DND-41 (cell line): ENCODE measurements around the gene KRT77.

Source experiments
- EZH2 ChIP-seq: IDR thresholded peaks from 3 replicates; pipeline ENCODE4 v1.6.1; 2012; ENCODE audit warnings: borderline replicate concordance, low read depth, mild to moderate bottlenecking, moderate library complexity, low read length, inconsistent platforms; ENCODE audit not compliant: severe bottlenecking
- TF ChIP-seq, protein P1 (sequence below): IDR thresholded peaks from 2 replicates; pipeline ENCODE4 v1.5.1; 2012; ENCODE audit warnings: borderline replicate concordance, low read length, moderate library complexity, mild to moderate bottlenecking; ENCODE audit not compliant: poor library complexity, severe bottlenecking; ENCODE audit errors: extremely low read depth

DNA sequence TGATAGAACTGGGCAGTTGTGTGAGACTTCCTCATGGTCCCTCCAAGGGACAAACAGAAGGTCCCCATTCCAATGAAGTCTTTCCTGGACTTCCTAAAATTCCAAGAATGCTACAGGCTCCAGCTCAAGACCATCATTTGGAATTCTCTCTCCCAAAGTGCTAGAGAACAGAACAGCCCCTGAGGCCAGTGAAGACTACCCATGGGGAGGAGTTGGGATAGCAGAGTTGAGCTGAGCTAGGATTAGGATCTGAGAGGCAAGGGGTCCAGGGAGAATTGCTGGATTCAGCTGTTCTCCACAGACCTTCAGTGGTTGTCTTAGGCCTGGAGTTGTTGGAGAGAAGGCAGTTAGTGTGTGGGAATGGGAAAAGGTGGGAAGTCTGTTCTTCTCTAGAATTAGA is 33.9 kb downstream of the KRT77 start:
- TF ChIP-seq, protein P1, sequence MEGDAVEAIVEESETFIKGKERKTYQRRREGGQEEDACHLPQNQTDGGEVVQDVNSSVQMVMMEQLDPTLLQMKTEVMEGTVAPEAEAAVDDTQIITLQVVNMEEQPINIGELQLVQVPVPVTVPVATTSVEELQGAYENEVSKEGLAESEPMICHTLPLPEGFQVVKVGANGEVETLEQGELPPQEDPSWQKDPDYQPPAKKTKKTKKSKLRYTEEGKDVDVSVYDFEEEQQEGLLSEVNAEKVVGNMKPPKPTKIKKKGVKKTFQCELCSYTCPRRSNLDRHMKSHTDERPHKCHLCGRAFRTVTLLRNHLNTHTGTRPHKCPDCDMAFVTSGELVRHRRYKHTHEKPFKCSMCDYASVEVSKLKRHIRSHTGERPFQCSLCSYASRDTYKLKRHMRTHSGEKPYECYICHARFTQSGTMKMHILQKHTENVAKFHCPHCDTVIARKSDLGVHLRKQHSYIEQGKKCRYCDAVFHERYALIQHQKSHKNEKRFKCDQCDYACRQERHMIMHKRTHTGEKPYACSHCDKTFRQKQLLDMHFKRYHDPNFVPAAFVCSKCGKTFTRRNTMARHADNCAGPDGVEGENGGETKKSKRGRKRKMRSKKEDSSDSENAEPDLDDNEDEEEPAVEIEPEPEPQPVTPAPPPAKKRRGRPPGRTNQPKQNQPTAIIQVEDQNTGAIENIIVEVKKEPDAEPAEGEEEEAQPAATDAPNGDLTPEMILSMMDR: no peak
- TF ChIP-seq EZH2: no peak
